Epithelial cell of alveolus of lung (primary cell): ENCODE data around the gene SMYD2. TPM values are rescaled to one million over a fixed set of nuclear protein-coding genes. Genes with fewer than 3 reads are reported as not detected.

ENCODE experiments used
- total RNA-seq: library from RNA; depleted of rRNA; stranded (reverse); fragments of >200 nt; gene quantifications from 2 replicates; pipeline ENCODE4 v1.2.1, GENCODE V29; 2015

SMYD2 gene, protein sequence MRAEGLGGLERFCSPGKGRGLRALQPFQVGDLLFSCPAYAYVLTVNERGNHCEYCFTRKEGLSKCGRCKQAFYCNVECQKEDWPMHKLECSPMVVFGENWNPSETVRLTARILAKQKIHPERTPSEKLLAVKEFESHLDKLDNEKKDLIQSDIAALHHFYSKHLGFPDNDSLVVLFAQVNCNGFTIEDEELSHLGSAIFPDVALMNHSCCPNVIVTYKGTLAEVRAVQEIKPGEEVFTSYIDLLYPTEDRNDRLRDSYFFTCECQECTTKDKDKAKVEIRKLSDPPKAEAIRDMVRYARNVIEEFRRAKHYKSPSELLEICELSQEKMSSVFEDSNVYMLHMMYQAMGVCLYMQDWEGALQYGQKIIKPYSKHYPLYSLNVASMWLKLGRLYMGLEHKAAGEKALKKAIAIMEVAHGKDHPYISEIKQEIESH
- total RNA-seq, result 17.6 and 34.0 TPM in 2 replicates

DNA sequence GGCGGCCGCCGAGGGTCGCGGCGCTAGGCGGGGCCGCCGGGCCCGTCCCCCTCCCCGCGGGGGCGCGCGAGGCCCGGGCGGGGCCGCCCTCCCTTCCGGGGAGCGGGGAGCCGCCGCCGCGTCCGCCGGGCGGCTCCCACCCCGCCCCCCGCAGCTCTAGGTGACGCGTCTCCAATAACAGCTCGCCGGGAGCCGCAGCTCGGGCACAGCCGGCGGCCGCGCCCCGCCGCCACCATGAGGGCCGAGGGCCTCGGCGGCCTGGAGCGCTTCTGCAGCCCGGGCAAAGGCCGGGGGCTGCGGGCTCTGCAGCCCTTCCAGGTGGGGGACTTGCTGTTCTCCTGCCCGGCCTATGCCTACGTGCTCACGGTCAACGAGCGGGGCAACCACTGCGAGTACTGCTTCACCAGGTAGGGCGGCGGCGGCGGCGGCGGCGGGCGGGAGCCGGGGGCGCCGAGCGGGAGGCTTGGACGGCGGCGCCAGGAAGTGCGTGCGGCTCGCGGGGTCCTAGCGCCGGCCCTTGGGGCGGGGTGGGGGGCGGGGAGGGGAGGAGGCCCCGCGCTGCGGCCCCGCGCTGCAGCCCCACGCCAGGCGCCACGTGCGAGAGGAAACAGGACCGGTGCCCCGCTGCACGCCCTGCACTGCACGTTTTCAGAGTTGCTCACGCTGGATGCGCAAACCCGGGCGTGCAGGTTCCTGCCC is at the start of gene SMYD2:
TSS of gene SMYD2 (plus strand) at position 139 of the 699 bp plus-strand sequence. CDS start at position 235, 96 bp downstream.

